ENCODE measurements around the gene IL31RA.
A peak's percentile ranks its signal among the peaks of the same experiment; 100 is the strongest.

The IL31RA gene

DNA sequence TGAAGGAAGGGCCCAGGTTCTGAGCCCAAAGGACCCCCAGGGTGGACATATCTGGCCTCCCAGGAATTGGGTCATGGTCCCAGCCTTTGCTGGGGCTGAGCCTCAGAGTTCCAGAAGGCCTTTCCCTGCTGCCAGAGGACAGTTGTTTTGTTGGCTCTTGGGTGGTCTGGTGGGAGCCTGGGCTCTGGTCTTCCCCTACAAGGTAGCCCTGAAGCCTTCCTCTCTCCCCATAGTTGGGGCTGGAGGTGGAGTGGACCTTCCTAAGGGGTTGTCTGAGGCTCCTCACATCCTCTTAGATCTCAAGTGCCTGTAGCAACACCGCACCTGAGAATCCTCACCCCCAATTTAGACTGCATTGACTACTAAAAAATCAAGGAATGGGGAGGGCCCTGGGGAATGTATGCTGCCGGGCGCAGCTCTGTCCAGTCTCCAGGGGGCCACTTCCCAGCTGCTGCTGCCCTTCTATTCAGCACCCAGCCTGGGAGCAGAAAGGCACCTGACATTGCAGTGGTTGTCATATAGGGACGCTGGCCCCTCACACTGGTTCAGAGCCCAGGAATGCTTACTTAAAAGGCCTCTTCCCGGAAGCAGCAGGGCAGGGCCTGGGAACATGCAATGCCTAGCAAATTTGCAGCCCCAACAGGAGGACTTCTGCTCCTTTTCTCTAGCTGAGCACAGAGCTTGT lies 66.4 kb downstream of the IL31RA start:
- no CpG with 5 or more reads among the region's 5 CpGs for WGBS, 2 donors (ENCODE audit: extremely low coverage in 2 of 2, insufficient read length in 2 of 2, insufficient replicate concordance in 1 of 2)
- Histone ChIP-seq H3K4me3 (ENCODE audit: low read length in 2 of 2) (no peak overlapping the region), H2BK120ac (ENCODE audit: low read depth, low read length) (no peak overlapping the region), H3K27ac (replicated peaks; ENCODE audit: low read length) (no peak overlapping the region), H4K91ac (ENCODE audit: low read depth, low read length, poor library complexity) (no peak overlapping the region), H3K27me3 (ENCODE audit: control insufficient read depth in 3 of 3, insufficient read depth in 3 of 3, low read depth in 1 of 3, low read length in 3 of 3) (peaks cover 0 to 7% (median 0%) of the 10 kb centered on the region in 3 experiments), H3K9me3 (replicated peaks in 1 of 2; ENCODE audit: control insufficient read depth in 2 of 2, insufficient read depth in 1 of 2, low read depth in 1 of 2, low read length in 2 of 2) (no peaks in the 10 kb centered on the region), H2BK5ac (ENCODE audit: low read length) (no peak overlapping the region), H3K18ac (ENCODE audit: low read length) (peak overlapping the region; percentile 35), H3K79me1 (ENCODE audit: low read depth, low read length) (no peaks in the 10 kb centered on the region), H2AFZ (ENCODE audit: low read length) (no peak overlapping the region), H3K9ac (ENCODE audit: low read depth, low read length, poor library complexity) (peak overlapping the region; percentile 63), H2BK15ac (ENCODE audit: low read length) (no peak overlapping the region), H3K14ac (ENCODE audit: low read length) (no peak overlapping the region), H2BK12ac (ENCODE audit: low read length) (no peak overlapping the region), H3K36me3 (replicated peaks in 1 of 2; ENCODE audit: control insufficient read depth in 2 of 2, insufficient read depth in 2 of 2, low read length in 2 of 2) (no peaks in the 10 kb centered on the region), H3K23ac (ENCODE audit: low read depth, low read length, poor library complexity) (no peak overlapping the region), H3K4ac (ENCODE audit: low read length) (no peak overlapping the region), H4K8ac (ENCODE audit: low read depth, low read length) (no peak overlapping the region), H2AK5ac (ENCODE audit: low read depth, low read length) (no peak overlapping the region), H3K4me1 (ENCODE audit: control insufficient read depth in 2 of 2, insufficient read depth in 1 of 2, low read depth in 1 of 2, low read length in 2 of 2) (peaks cover 9 to 11% of the 10 kb centered on the region in 2 donors), H3K4me2 (ENCODE audit: insufficient read depth, low read length, poor library complexity, severe bottlenecking) (no peak overlapping the region)
- no peak for DNase-seq (ENCODE audit: low spot score)

DNA sequence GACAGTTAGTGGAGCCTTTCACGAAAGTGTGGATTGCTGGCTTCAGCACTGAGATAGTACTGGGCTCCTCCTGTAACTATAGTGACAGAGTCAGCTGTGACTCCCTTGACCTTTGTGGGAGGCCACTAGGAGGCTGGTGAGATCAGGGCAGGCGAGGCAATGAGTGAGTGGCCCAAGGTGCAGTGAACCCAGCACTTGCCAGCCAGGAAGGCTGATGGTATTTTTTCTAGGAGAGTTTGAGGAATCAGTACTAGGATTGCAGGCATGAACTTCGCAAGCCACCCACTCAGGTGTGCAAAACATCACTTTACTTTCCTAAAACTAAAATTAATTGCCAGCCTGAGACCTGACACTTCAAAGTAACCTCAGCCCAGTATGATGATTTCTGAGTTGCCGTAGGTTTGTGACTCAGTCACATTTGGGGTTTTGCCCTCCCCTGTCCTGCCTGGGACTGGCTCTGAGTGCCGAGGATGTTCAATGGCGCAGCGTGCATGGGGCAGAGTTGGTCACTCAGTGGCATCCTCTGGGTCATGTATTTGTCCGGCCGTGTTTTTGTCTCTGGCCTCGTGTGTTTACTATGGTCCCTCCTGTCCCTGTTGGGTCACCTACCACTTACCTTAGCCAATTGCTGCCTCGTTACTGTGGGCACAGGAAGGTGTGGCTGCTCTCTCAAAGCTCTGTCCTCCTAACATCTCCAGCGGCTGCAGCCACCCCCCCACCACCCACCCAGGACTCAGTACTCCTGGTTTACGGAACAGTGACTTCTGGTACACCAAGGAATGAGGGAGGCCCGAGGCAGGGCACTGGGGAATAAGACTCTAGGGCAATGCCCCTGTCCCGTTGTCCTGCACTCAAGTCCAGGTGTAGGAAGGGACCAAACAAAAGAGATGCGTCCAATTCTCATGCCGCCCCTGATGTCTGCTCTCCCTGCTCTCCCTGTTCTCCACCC lies 67.2 kb downstream of the IL31RA start:
- H3K4ac ChIP-seq (ENCODE audit: low read length), result no peak overlapping the region
- no peak overlapping the region for H2BK120ac ChIP-seq (ENCODE audit: low read depth, low read length)
- H3K27me3 ChIP-seq (ENCODE audit: control insufficient read depth in 3 of 3, insufficient read depth in 3 of 3, low read depth in 1 of 3, low read length in 3 of 3), result peaks cover 0 to 7% (median 0%) of the 10 kb centered on the region in 3 experiments
- H3K4me2 ChIP-seq (ENCODE audit: insufficient read depth, low read length, poor library complexity, severe bottlenecking), result no peak overlapping the region
- no peak overlapping the region for H2AFZ ChIP-seq (ENCODE audit: low read length)
- DNase-seq (ENCODE audit: low spot score), result no peak
- peaks cover 9 to 11% of the 10 kb centered on the region in 2 donors for H3K4me1 ChIP-seq (ENCODE audit: control insufficient read depth in 2 of 2, insufficient read depth in 1 of 2, low read depth in 1 of 2, low read length in 2 of 2)
- no peak overlapping the region for H3K18ac ChIP-seq (ENCODE audit: low read length)
- no peak overlapping the region for H3K14ac ChIP-seq (ENCODE audit: low read length)
- no peak overlapping the region for H2BK15ac ChIP-seq (ENCODE audit: low read length)
- no peak overlapping the region for H3K4me3 ChIP-seq (ENCODE audit: low read length in 2 of 2)
- peak overlapping the region; percentile 76 for H2AK5ac ChIP-seq (ENCODE audit: low read depth, low read length)
- H3K23ac ChIP-seq (ENCODE audit: low read depth, low read length, poor library complexity), result no peak overlapping the region
- no peaks in the 10 kb centered on the region for H3K79me1 ChIP-seq (ENCODE audit: low read depth, low read length)
- H3K27ac ChIP-seq (replicated peaks; ENCODE audit: low read length), result no peak overlapping the region
- no peak overlapping the region for H4K91ac ChIP-seq (ENCODE audit: low read depth, low read length, poor library complexity)
- no peak overlapping the region for H2BK12ac ChIP-seq (ENCODE audit: low read length)
- H2BK5ac ChIP-seq (ENCODE audit: low read length), result peak overlapping the region; percentile 32
- no peaks in the 10 kb centered on the region for H3K36me3 ChIP-seq (replicated peaks in 1 of 2; ENCODE audit: control insufficient read depth in 2 of 2, insufficient read depth in 2 of 2, low read length in 2 of 2)
- no peaks in the 10 kb centered on the region for H3K9me3 ChIP-seq (replicated peaks in 1 of 2; ENCODE audit: control insufficient read depth in 2 of 2, insufficient read depth in 1 of 2, low read depth in 1 of 2, low read length in 2 of 2)
- H4K8ac ChIP-seq (ENCODE audit: low read depth, low read length), result no peak overlapping the region
- no peak overlapping the region for H3K9ac ChIP-seq (ENCODE audit: low read depth, low read length, poor library complexity)
- WGBS, 2 donors (ENCODE audit: extremely low coverage in 2 of 2, insufficient read length in 2 of 2, insufficient replicate concordance in 1 of 2), result no CpG with 5 or more reads among the region's 17 CpGs

DNA sequence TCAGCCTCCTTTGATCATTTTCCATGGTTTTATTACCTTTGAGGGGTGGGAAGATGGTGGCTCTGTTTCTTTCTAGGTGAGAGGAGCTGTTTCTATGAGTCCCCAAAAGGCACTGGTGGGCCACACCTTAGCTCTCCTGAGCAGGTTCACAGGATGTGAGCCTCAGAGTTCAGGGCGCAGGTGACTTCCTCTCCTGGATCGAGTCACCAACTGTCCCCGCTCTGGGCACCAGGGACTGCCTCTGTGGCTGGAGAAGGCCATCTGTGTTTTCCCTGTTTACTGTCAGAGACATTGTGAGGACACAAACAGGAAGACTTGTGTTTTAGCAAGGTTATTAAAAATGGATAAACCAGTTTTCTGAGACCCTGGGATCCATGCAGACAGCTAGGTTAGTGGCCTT lies 68.5 kb downstream of the IL31RA start:
- DNase-seq (ENCODE audit: low spot score), result no peak
- H4K8ac ChIP-seq (ENCODE audit: low read depth, low read length), result no peak overlapping the region
- peaks cover 0 to 6% (median 0%) of the 10 kb centered on the region in 3 experiments for H3K27me3 ChIP-seq (ENCODE audit: control insufficient read depth in 3 of 3, insufficient read depth in 3 of 3, low read depth in 1 of 3, low read length in 3 of 3)

DNA sequence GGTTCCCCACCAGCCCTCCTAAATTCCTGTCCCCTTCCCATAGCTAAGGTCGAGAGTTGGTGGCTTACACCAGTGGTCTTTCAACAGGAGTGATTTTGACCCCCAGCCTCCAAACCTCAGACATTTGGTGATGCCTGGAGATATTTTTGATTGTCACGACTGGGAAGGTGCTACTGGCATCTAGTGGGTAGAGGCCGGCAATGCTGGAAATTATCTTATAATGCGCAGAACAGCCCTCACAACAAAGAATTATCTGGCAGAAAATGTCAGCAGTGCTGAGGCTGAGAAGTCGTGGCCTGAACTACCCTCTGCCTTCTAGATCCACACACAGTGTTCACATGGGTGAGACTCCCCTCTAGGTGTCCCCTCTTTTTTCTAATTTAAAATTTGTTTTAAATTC lies 69.6 kb downstream of the IL31RA start:
- no peak overlapping the region for H3K4me3 ChIP-seq (ENCODE audit: low read length in 2 of 2)

More for the DNA sequence above, 68.5 kb downstream of the IL31RA start:
- Histone ChIP-seq H3K4me1 (ENCODE audit: control insufficient read depth in 2 of 2, insufficient read depth in 1 of 2, low read depth in 1 of 2, low read length in 2 of 2) (peaks cover 9 to 11% of the 10 kb centered on the region in 2 donors), H4K91ac (ENCODE audit: low read depth, low read length, poor library complexity) (no peak overlapping the region), H2BK12ac (ENCODE audit: low read length) (no peak overlapping the region), H2AFZ (ENCODE audit: low read length) (no peak overlapping the region), H3K23ac (ENCODE audit: low read depth, low read length, poor library complexity) (no peak overlapping the region), H3K4me3 (ENCODE audit: low read length in 2 of 2) (no peak overlapping the region), H3K4me2 (ENCODE audit: insufficient read depth, low read length, poor library complexity, severe bottlenecking) (no peak overlapping the region), H3K36me3 (replicated peaks in 1 of 2; ENCODE audit: control insufficient read depth in 2 of 2, insufficient read depth in 2 of 2, low read length in 2 of 2) (no peaks in the 10 kb centered on the region), H3K18ac (ENCODE audit: low read length) (no peak overlapping the region), H3K14ac (ENCODE audit: low read length) (no peak overlapping the region), H2BK120ac (ENCODE audit: low read depth, low read length) (no peak overlapping the region), H2AK5ac (ENCODE audit: low read depth, low read length) (no peak overlapping the region), H3K27ac (replicated peaks; ENCODE audit: low read length) (no peak overlapping the region), H2BK15ac (ENCODE audit: low read length) (no peak overlapping the region), H3K4ac (ENCODE audit: low read length) (no peak overlapping the region), H3K79me1 (ENCODE audit: low read depth, low read length) (no peaks in the 10 kb centered on the region), H3K9me3 (replicated peaks in 1 of 2; ENCODE audit: control insufficient read depth in 2 of 2, insufficient read depth in 1 of 2, low read depth in 1 of 2, low read length in 2 of 2) (peaks cover 0 to under 1% of the 10 kb centered on the region in 2 donors), H2BK5ac (ENCODE audit: low read length) (no peak overlapping the region), H3K9ac (ENCODE audit: low read depth, low read length, poor library complexity) (no peak overlapping the region)
- no CpG with 5 or more reads among the region's 3 CpGs for WGBS, 2 donors (ENCODE audit: extremely low coverage in 2 of 2, insufficient read length in 2 of 2, insufficient replicate concordance in 1 of 2)

More for the DNA sequence above, 69.6 kb downstream of the IL31RA start:
- no peak for DNase-seq (ENCODE audit: low spot score)
- Histone ChIP-seq H2BK5ac (ENCODE audit: low read length) (no peak overlapping the region), H3K23ac (ENCODE audit: low read depth, low read length, poor library complexity) (no peak overlapping the region), H2AK5ac (ENCODE audit: low read depth, low read length) (no peak overlapping the region), H3K4me2 (ENCODE audit: insufficient read depth, low read length, poor library complexity, severe bottlenecking) (no peak overlapping the region), H3K79me1 (ENCODE audit: low read depth, low read length) (no peaks in the 10 kb centered on the region), H3K4ac (ENCODE audit: low read length) (no peak overlapping the region), H3K36me3 (replicated peaks in 1 of 2; ENCODE audit: control insufficient read depth in 2 of 2, insufficient read depth in 2 of 2, low read length in 2 of 2) (no peaks in the 10 kb centered on the region), H2AFZ (ENCODE audit: low read length) (no peak overlapping the region), H3K27me3 (ENCODE audit: control insufficient read depth in 3 of 3, insufficient read depth in 3 of 3, low read depth in 1 of 3, low read length in 3 of 3) (peaks cover 0 to 6% (median 0%) of the 10 kb centered on the region in 3 experiments), H2BK12ac (ENCODE audit: low read length) (no peak overlapping the region), H2BK120ac (ENCODE audit: low read depth, low read length) (no peak overlapping the region), H3K27ac (replicated peaks; ENCODE audit: low read length) (no peak overlapping the region), H4K91ac (ENCODE audit: low read depth, low read length, poor library complexity) (no peak overlapping the region), H3K4me1 (ENCODE audit: control insufficient read depth in 2 of 2, insufficient read depth in 1 of 2, low read depth in 1 of 2, low read length in 2 of 2) (peaks cover 9 to 11% of the 10 kb centered on the region in 2 donors), H3K14ac (ENCODE audit: low read length) (no peak overlapping the region), H4K8ac (ENCODE audit: low read depth, low read length) (no peak overlapping the region), H3K18ac (ENCODE audit: low read length) (no peak overlapping the region), H3K9me3 (replicated peaks in 1 of 2; ENCODE audit: control insufficient read depth in 2 of 2, insufficient read depth in 1 of 2, low read depth in 1 of 2, low read length in 2 of 2) (peaks cover 0 to 4% of the 10 kb centered on the region in 2 donors), H3K9ac (ENCODE audit: low read depth, low read length, poor library complexity) (no peak overlapping the region), H2BK15ac (ENCODE audit: low read length) (no peak overlapping the region)
- WGBS, 2 donors (ENCODE audit: extremely low coverage in 2 of 2, insufficient read length in 2 of 2, insufficient replicate concordance in 1 of 2), result no CpG with 5 or more reads among the region's 5 CpGs

All from neuronal stem cell (in vitro differentiated cells).